Vagina (tissue), 2 donors: ENCODE results near the gene C20orf144.

ENCODE experiments used
- CTCF ChIP-seq, 3 experiments: fragments of 450-650 bp in 2 of 3; fragments of 200-600 bp in 1 of 3; sonication (generic) in 1 of 3; IDR thresholded peaks; one replicate each; pipeline ENCODE4 v1.5.1; 2017 to 2019; ENCODE audit warnings: antibody characterized with exemption in 3 of 3, mild to moderate bottlenecking in 2 of 3, moderate library complexity in 2 of 3
- POLR2A ChIP-seq, 2 donors: fragments of 450-650 bp; IDR thresholded peaks; one replicate each; pipeline ENCODE4 v1.6.1; 2017; ENCODE audit warnings: antibody characterized with exemption in 2 of 2, mild to moderate bottlenecking in 2 of 2, moderate library complexity in 2 of 2

GRCh38 chr20:33681288-33681687 is 19.2 kb downstream of the C20orf144 start:
- no peak for TF ChIP-seq POLR2A (IDR thresholded peaks at IDR 0.05)
- no peak for TF ChIP-seq CTCF (IDR thresholded peaks at IDR 0.05)
